GOT3 (cell line): Measurements from ENCODE around the gene FBXW11.
"Not testable (repeated sequence)": the region's sequence is repeated elsewhere in the genome, so short reads cannot be mapped to it uniquely, and the experiment has no call there.

Experiments
- DNase-seq: peaks from one replicate; lab custom pipeline; 2025; ENCODE audit warnings: mixed read lengths; lab: John Stamatoyannopoulos, UW

FBXW11 gene

DNA sequence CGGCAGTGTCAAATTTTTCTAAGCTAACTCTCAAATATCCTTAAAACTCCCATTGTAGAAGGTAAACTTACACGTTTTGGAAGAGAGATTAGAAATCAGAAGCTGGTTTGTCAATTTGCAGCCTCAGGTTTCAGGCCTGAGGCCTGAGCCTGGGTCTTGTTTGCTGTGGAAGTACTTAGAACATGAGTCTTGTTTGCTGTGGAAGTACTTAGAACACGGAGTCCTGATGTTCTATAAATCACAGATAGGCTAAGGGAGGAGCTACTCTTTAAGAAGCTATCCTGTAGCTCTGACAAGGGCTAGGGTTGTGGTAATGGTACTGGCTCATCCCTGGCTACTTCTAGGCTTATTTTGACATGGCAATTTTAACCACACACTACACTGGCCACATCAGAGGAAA, 97.8 kb downstream of the FBXW11 start:
- no peak for DNase-seq

DNA sequence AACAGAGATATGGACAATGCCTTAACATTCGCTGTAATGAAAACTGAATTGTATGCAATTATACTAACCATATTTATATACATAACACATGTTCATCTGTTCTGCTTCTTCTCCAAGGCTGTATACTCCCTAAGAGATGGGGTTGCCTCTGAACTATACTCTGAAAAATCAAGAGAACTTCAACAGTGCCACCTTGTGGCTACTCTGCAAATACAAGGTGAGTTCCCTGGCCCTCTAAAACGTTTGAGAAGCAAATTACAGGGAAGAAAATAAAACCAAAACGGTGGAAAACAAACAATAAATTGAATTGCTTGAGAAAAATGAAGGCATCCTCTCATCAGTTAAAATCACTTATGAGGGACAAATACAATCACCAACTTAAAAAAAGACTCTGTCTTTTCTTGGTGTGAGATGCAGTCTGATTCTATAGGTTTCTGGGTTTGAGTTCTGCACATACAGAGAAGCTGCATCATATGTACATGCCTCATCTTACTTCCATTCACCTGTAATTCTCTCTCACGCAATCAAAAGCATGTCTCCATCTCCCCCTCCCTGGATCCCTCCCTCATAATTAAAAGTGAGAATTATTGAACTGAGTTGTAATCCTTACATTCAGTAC, 98.6 kb downstream of the FBXW11 start:
- no peak for DNase-seq

DNA sequence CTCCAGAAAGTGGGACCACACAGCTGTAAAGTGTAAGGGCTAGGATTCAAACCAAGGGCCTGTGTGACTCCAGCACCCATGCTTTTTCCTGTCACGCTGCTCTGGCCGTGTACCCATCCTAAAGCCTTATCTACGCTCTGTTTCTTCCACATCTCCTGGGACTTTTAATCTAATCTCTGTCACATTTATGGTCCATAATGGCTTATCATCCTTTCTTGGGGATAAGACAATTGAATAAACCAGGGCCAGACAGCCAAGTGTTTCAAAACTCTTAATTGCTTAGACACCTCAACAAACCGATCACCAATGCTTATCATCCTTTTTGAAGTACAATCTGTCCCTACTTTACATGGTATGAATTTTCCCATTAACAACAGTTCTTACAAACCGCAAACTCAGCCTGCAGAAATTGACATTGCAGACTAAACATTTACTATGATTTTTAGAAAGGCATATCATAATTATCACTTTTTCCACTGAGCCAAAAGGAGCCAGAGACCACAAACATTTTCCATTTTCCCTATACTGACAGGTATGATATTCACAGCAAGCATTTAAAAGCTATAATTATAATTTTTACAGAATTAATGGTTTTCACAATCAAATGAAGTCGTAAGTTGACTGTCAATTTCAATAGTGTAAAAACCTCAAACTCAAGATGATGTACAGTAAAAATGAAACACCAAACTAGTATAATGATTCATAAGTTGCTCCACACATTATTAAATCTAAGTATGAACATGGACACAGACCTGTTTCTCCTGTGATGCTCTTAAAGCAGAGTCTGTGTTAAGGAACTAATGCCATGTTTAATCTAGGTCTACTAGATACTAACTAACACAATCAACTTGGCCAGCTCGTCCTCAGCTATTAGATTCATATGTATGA, 99.5 kb downstream of the FBXW11 start:
- DNase-seq = no peak

DNA sequence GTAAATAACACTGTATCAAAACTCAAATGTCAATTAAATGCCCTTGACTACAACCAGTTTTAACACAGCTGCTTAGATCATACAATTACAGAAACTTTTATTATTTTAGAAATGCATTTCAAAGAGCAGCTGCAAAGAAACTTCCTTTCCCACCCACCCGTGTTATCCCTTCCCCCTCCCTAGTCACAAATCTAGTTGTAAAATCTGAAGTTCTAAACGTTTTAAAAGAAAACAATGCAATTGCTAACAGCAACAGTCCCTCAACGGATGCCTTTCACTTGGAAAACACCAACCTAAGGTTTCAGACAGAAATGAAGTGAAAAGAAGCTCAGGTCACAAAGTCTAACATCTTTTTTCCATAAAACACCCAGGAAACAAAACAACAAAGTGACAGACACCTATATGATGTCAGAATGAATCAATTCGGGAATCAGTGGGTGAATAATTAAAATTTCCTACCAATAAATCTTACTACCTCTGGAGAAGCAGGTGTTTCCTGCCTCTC, 100.3 kb downstream of the FBXW11 start:
- no peak for DNase-seq

DNA sequence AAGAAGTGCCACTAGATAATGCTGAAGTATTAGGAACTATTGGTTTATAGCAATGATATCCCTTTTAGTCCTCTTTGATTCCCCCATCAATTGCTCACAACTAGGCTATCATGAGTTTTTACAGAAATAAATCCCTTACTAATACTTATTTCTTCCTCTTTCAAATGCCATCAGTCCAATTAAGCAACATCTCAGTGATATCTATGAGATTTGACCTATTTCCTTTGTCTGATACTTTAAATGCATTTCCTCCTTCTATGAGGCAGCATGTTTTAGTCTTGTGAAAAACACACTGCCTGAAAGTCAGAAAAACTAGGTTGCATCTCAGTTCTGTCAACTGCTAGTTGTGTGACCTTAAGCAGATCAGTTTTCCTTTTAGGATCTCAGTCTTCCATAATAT, 101.6 kb downstream of the FBXW11 start:
- DNase-seq = no peak

DNA sequence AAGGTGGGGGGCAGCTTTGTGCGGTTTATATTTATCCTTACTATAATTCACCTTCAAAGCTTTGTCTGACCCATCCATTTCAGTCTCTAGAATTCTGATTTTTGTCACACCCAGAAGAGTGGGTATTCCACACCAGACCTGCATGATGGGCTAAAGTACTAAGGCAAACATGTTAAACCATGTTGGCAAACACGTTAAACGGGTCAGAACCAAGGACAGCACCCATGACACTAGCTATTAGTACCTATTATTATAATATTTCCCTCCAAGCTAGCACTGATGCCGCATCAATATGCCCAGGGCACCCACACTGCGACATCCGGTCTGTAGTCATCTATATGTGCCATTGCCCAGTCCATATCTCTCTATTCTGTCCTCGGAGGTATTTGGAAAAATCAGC, 104.7 kb downstream of the FBXW11 start:
- no peak for DNase-seq

DNA sequence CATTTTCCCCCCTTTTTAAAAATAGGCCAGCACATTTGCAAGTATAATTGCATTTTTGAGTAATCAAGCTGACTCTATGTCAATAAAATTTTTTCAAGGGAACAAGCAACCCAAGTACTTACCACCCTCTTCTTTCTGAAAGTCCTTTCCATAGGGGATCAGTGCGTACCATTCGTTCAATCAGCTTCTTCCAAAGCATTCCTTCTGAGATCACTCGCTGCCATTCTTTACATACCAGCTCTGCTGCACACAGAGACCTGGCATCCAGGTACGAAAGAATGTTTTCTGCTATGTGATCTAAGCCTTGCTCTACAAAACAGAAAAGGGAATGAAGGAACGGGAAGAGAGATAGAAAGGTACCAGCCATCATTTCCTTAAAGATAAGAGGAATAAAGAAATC, 106.6 kb downstream of the FBXW11 start:
- no peak for DNase-seq

DNA sequence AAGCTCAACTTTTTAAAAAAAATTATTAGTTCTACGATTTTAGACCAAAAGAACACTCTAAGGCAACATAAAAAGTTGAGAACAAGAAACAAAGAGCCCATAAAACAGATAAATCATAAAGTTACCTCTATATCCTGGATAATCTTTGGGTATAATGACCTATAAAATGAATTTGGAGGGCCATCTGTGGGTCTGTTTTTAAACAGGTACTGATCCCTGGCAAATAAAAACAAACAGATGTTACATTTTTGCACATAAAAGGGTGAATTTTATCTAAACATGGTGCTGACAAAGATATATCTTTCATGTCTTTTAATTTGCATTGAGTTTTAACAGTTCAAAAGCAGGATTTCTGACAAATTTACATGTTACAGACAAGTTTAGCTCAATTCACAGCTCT, 107.6 kb downstream of the FBXW11 start:
- DNase-seq = no peak

DNA sequence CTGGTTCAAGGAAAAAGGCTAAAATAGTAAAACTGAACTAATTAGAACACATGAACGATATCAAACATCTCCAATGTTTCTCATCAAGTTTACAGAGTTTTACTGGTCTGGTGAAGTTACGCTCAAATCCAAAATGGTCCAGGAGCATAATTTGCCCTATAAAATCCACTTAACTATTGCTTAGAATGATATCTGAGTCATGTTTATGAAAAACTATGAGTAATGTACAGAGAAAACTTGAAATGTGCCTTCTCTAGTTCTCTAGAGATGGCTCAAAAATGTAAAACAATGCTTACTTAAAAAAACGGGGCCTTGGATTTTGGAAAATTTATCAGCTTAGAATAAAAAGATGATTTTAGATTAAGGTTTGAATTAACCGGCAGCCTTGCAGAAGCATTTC, 108.1 kb downstream of the FBXW11 start:
- no peak for DNase-seq

DNA sequence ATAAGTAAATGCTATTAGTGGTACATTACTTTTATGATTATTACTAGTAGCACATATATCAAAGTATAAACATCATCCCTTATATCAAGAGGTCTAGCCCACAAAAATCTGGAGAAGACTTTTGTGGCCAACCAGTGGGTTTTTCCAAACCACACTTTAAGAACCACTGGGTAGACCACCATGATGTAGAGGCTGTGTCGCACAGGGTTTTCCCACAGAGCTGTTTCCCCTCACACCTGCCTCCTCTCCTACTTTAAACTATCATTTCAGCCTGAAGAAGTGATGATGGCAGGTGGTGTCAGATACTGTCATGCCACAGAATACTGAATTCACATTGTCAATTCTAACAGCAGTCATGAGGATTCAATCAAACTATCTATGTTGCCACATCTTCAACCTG, 109.2 kb downstream of the FBXW11 start:
- DNase-seq = no peak

DNA sequence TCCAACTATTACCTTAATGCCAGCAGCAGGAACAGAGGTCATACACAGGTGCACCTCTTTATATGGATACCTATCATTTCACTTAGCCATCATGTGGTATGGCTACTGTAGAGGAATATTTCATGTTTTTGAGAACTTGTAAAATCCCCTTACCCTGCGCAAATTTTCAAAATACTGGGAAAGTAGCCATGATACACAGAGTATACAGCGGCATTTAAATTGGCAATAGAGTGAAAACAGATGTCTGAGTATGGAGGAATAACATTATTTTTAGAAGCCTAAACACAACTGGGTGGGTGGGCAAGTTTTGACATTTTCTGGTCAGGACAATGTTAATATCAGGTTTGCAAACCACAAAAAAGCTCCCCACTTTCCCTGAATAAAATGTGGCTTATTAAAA, 111.4 kb downstream of the FBXW11 start:
- DNase-seq = no peak

DNA sequence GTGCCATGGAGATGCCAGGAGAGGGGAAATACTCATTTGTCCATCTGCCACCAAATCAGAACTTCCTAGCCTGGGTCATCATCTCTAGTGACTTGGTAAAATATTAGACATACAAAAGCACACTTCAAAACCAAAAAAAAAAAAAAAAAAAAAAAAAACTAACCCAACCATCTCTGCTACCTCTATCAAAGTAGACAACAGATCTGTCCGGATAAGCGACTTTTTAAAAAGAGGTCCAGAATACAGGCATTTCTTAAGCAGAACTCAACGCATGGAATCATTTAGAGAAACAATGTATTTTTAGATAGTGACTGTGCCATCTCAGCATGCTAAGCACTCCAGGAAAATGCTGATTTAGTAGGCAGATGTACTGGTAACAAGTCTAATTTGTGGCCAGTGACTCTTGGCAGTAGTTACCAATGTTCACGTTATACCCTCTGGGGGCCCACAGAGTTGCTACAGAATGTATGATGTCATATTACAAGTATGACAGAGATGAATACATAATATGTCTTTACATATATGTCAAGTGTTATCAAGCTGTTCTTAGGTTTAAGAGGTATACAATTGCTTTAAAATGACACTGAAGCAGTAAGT, 113.0 kb downstream of the FBXW11 start:
- no peak for DNase-seq

DNA sequence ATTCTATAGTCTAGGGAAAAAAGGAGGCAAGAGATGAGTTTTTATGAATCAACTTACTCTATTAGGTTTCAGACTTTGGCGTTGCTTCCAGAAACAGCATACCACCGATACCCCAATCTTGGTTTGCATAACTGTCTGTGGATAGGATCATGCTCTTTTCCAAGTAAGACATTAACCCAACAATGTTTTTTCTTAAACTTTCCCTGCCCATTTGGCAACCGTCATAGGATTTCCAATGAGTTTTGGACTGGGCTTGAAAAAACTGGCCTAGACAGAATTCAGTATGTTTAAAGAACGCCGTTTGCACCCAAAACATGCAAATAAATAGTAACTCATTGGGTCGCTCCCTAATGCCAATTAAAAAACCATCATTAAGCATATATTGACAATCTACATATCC, 114.8 kb downstream of the FBXW11 start:
- DNase-seq = no peak

DNA sequence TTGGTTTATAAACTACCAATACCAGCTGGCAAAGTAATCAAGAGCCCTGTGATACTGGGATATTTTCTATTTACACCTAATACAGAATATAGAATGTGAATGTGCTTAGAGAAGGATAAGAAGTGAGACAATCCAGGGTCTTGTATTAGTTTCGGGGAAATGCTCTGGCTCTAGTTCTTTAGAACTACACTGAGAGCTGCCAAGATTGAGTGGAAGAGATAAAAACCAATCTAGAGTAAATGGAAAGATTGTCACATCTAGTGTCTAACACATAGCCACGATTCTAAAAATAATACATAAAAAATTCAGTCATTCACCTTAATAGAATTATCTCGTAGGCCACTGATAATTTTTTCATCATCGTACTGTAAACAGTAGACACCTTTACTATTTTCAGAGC, 115.3 kb downstream of the FBXW11 start:
- no peak for DNase-seq

DNA sequence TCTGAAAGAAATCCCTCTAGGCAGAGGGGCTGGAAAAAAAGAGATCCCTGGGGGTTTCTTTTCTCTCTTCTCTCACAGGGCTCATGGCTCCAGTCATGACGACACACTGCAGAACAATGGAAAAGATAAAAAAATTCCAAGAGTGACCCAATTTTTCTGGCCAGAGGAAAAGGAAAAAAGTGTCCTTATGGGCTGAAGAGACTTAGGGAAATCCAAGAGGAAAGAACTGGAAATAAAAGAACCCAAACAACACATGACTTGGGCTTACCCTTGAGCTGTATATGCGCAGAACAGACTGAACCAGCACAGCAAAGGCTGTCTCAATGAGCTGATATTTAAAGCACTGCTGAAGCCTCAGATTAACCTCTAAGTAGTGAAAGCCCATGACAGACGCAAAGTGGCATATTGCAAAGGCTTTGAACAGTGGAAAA, 118.4 kb downstream of the FBXW11 start:
- no peak for DNase-seq

DNA sequence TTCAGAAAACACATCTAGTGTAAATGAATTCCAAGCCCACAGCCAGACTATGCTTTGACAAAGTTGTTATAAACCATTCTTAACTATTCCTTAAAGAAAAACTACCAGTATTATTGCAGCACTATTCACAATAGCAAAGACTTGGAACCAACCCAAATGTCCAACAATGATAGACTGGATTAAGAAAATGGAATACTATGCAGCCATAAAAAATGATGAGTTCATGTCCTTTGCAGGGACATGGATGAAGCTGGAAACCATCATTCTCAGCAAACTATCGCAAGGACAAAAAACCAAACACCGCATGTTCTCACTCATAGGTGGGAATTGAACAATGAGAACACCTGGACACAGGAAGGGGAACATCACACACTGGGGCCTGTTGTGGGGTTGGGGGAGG, 120.4 kb downstream of the FBXW11 start:
- DNase-seq = not testable (repeated sequence)

DNA sequence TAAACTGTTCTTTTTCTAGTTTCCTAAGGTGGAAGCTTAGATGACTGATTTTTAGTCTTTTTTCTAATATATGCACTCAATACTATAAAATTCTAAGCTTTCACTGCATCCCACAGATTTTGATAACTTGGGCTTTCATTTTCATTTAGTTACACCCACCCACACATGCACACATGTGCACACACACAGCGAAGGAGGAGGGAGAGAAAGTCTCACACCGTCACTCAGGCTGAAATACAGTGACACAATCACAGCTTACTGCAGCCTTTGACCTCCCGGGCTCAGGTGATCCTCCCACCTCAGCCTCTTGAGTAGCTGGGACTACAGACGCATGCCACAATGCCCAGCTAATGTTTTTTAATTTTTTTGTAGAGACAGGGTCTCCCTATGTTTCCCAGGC, 124.3 kb downstream of the FBXW11 start:
- no peak for DNase-seq

DNA sequence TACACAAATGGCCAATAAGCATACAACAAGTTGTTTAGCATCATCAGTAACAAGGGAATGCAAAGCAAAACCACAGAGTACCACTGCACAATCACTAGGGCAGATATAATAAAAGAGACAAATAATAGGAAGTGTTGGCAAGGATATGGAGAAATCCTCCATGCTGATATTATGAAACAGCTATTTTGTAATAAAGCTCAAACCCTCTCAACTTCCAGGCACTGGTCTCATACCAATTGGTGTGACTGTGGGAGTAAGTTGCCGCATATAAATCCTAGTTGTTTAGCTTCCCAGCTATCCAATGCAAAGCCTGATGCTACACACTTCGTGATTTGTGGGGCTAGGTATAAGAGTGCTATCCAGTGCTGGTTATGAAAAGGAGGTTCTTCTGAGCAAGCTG, 132.2 kb downstream of the FBXW11 start:
- no peak for DNase-seq

DNA sequence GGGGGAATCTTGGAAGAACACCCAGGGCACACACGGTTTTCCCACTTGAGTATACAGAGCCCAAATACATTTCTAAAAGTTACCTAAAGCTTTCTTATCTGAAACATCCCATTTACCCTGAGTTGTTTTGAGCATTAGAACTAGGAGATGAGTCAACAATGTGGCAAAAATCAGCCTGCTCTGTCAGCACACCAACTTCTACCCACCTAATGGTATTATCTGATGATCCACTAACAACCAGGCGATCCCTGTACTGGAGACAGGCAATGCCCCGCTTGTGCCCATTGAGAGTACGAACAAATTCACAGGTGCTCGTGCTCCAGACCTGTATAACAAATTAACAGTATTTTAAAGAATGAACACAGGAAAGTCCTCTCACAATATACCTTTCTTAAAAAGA, 133.8 kb downstream of the FBXW11 start:
- no peak for DNase-seq

DNA sequence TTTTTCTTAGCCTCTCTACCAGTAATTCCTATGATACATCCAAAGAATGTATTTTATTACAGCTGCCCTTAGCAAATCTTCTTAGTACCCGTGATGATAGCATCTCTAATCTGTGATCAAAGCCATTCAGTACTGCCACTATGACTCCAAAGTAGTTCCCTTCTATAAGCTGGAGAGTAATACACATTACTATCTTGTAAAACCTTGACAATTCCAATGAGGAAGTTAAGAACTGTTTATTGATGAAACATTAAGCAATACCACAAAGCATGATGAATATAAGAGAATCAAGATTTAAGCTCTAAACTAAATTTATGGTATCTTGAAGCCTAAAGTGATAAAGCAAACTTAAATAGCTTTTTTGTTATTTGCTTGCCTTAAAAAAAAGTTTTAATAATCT, 134.7 kb downstream of the FBXW11 start:
- DNase-seq = no peak

DNA sequence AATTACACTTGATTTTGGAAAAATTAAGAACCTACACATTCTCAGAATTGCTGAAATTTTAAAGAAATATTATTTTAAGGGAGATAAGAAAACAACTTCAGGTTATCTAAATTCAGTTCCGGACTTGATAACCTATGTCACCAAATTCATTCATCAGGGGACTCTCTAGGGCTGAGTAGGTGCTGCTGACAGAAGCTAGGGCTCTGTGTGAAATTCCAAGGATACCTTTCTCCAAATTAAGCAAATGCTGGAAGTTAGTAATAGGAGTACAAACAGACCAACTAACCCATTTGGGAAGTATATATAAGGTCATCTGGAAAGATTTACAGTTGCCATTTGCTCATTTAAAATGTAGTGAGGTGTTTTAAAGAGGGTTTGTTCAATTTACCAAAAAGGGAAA, 136.5 kb downstream of the FBXW11 start:
- no peak for DNase-seq

DNA sequence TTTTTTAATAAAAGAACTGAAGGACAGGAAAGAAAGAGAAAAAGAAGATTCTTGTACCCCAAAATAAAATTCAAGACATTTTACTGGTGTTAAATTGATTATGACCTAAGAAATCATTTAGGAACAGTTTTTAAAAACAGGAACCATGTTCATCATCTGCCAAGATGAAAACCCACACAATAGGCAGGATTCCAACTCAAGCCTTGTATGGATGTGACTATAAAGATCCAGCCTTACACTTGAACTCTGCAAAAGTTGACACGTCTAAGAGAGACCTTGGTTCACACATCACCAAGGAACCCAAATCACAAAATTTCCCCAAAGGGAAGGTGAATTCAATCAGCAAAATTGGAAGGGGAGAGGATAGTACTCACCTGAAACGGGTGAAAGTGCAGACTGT, 138.2 kb downstream of the FBXW11 start:
- DNase-seq = no peak

DNA sequence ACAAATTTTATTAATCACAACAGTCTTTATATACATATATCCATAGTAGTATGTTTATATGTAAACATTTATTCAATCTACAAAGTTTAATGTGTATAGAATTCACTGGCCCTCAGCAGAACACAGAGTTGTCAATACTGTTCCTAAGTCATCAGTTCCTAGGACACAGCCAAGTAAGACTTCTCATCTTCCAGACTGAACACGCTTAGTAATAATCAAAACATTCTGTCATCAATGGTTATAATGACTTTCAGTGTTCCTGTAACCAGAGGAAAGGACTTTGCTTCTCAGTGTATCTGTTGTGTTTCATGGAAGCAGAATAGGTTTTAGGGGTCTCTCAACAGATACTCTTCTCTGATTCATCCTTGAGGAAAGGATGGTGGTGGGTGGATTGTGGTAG, 138.7 kb downstream of the FBXW11 start:
- DNase-seq = no peak
